ENCODE measurements around the gene LMBR1.

GRCh38 chr7:156840134-156840533 lies 52.8 kb downstream of the LMBR1 start:
- no peak for TF ChIP-seq CEBPB (IDR thresholded peaks at IDR 0.05)
- TF ChIP-seq EP300 (IDR thresholded peaks at IDR 0.05; ENCODE audit: borderline replicate concordance) = no peak
- no peak for TF ChIP-seq YY1 (IDR thresholded peaks at IDR 0.05; ENCODE audit: low read depth)
- no peak for TF ChIP-seq ZBTB7A (IDR thresholded peaks at IDR 0.05; ENCODE audit: low read depth)
- TF ChIP-seq REST (IDR thresholded peaks at IDR 0.05; ENCODE audit: low read depth) = no peak
- no peak for TF ChIP-seq FOXM1 (IDR thresholded peaks at IDR 0.05; ENCODE audit: borderline replicate concordance, low read depth)
- no peak for TF ChIP-seq EGR1 (IDR thresholded peaks at IDR 0.05)
- no peak for TF ChIP-seq USF1 (IDR thresholded peaks at IDR 0.05)
